HCT116 (cell line): ENCODE results near the gene GPR4. TPM values are rescaled to one million over a fixed set of nuclear protein-coding genes. Genes with fewer than 3 reads are reported as not detected.

ENCODE experiments used
- ATAC-seq: fragments of 200-7000 bp; cut with Tn5 transposase; 2 replicates; pipeline ENCODE4 v1.9.1; 2020; ENCODE audit warnings: mild to moderate bottlenecking, moderate library complexity
- BruUV-seq: library from RNA; stranded (reverse); fragments of 400-500 nt; replicated peaks from 2 replicates; lab custom pipeline; 2021; lab: Mats Ljungman, UMichigan
- CTCF ChIA-PET: fragments of 300-600 bp; sonication (Branson Sonifier 250); formaldehyde crosslinking; loops from one replicate; lab custom pipeline; 2021; ENCODE audit warnings: antibody characterized with exemption; lab: Charles Lee
- POLR2A ChIA-PET: fragments of 300-600, 350-600 bp; sonication (Branson Sonifier 250); formaldehyde crosslinking; loops from one replicate; lab custom pipeline; 2021; ENCODE audit warnings: antibody characterized with exemption; lab: Charles Lee
- RAD21 ChIA-PET, 2 experiments: fragments of 300-600 bp; sonication (Branson Sonifier 250); formaldehyde crosslinking; loops; one replicate each; lab custom pipeline; 2023; ENCODE audit warnings: low total read pairs in 2 of 2; ENCODE audit not compliant: uncharacterized antibody in 2 of 2, unreplicated experiment in 2 of 2, low non-redundant PET in 1 of 2; lab: Charles Lee
- DNase-seq: peaks from one replicate; pipeline ENCODE4 v3.0.0-alpha.2; 2010; ENCODE audit warnings: low read depth, low spot score
- H2AFZ ChIP-seq: fragments of 200-600 bp; shearing (Covaris generic), sonication (generic); 2 replicates; pipeline ENCODE4 v1.6.1; 2017; ENCODE audit warnings: low read depth, mixed run types, mixed read lengths, antibody characterized with exemption, low read length; ENCODE audit not compliant: poor library complexity, severe bottlenecking
- H3K27ac ChIP-seq: 2 replicates; pipeline ENCODE4 v1.5.1; 2012; ENCODE audit warnings: low read depth, low read length
- H3K27me3 ChIP-seq: fragments of 200-600 bp; sonication (generic); 2 replicates; pipeline ENCODE4 v1.6.1; 2016; ENCODE audit warnings: mixed run types, low read length, mixed read lengths; ENCODE audit not compliant: insufficient read depth
- H3K36me3 ChIP-seq, 2 experiments: fragments of 200-500 bp in 1 of 2; fragments of 200-600 bp in 1 of 2; sonication (Bioruptor generic) in 1 of 2; sonication (generic) in 1 of 2; 2 replicates each; pipeline versions ENCODE4 v1.5.1 to v1.6.1; 2014 to 2016; ENCODE audit warnings: low read length in 2 of 2, inconsistent platforms in 1 of 2, mixed read lengths in 1 of 2, mixed run types in 1 of 2; ENCODE audit not compliant: insufficient read depth in 2 of 2, control insufficient read depth in 1 of 2
- H3K4me1 ChIP-seq, 2 experiments: fragments of 200-600 bp in 1 of 2; sonication (generic) in 1 of 2; 2 replicates each; pipeline versions ENCODE4 v1.5.1 to v1.6.1; 2012 to 2017; ENCODE audit warnings: low read length in 2 of 2, inconsistent platforms in 1 of 2, mild to moderate bottlenecking in 1 of 2, mixed read lengths in 1 of 2, mixed run types in 1 of 2, moderate library complexity in 1 of 2; ENCODE audit not compliant: insufficient read depth in 2 of 2, control insufficient read depth in 1 of 2
- H3K4me2 ChIP-seq: fragments of 200-600 bp; sonication (generic); 2 replicates; pipeline ENCODE4 v1.6.1; 2017; ENCODE audit warnings: mixed run types, low read length, mixed read lengths
- H3K4me3 ChIP-seq, 2 experiments: fragments of 200-600 bp in 1 of 2; sonication (generic) in 1 of 2; replicated peaks in 1 of 2; 2 replicates each; pipeline ENCODE4 v1.5.1; 2011 to 2016; ENCODE audit warnings: low read length in 2 of 2, control low read depth in 1 of 2, low read depth in 1 of 2, mild to moderate bottlenecking in 1 of 2, mixed read lengths in 1 of 2, mixed run types in 1 of 2
- H3K79me2 ChIP-seq: fragments of 200-600 bp; sonication (generic); 2 replicates; pipeline ENCODE4 v1.6.1; 2017; ENCODE audit warnings: mild to moderate bottlenecking, mixed run types, low read length, moderate library complexity, mixed read lengths; ENCODE audit not compliant: insufficient read depth
- H3K9ac ChIP-seq: fragments of 200-600 bp; sonication (generic); 2 replicates; pipeline ENCODE4 v1.6.1; 2016; ENCODE audit warnings: low read length, mixed read lengths
- H3K9me2 ChIP-seq: fragments of 200-600 bp; sonication (generic), shearing (Covaris generic); 2 replicates; pipeline ENCODE4 v1.6.1; 2017; ENCODE audit warnings: mixed run types, mild to moderate bottlenecking, moderate library complexity; ENCODE audit not compliant: insufficient read depth
- H3K9me3 ChIP-seq, 2 experiments: fragments of 200-500 bp in 1 of 2; fragments of 200-600 bp in 1 of 2; sonication (Bioruptor generic) in 1 of 2; sonication (generic) in 1 of 2; 2 replicates each; pipeline ENCODE4 v1.6.1; 2014 to 2017; ENCODE audit warnings: low read length in 2 of 2, mixed read lengths in 2 of 2, inconsistent platforms in 1 of 2, low read depth in 1 of 2, mild to moderate bottlenecking in 1 of 2, mixed run types in 1 of 2, moderate library complexity in 1 of 2; ENCODE audit not compliant: control insufficient read depth in 1 of 2, insufficient read depth in 1 of 2
- H4K20me1 ChIP-seq: fragments of 200-600 bp; sonication (generic), shearing (Covaris generic); 2 replicates; pipeline ENCODE4 v1.6.1; 2017; ENCODE audit warnings: mixed run types, mild to moderate bottlenecking, moderate library complexity; ENCODE audit not compliant: insufficient read depth
- CBX3 ChIP-seq: IDR thresholded peaks from 2 replicates; pipeline ENCODE4 v1.6.1; 2012; ENCODE audit warnings: low read depth
- CEBPB ChIP-seq: IDR thresholded peaks from 2 replicates; pipeline ENCODE4 v1.6.1; 2012; ENCODE audit warnings: low read depth
- EZH2phosphoT487 ChIP-seq: fragments of 200-600 bp; IDR thresholded peaks from 2 replicates; pipeline ENCODE4 v1.6.1; 2018; ENCODE audit warnings: antibody characterized with exemption, borderline replicate concordance
- JUND ChIP-seq: IDR thresholded peaks from 2 replicates; pipeline ENCODE4 v1.6.1; 2012
- RAD21 ChIP-seq: IDR thresholded peaks from 2 replicates; pipeline ENCODE4 v1.6.1; 2012; ENCODE audit warnings: low read depth, mild to moderate bottlenecking
- SIN3A ChIP-seq: IDR thresholded peaks from 2 replicates; pipeline ENCODE4 v1.6.1; 2012; ENCODE audit warnings: low read depth
- SRF ChIP-seq: IDR thresholded peaks from 2 replicates; pipeline ENCODE4 v1.6.1; 2012; ENCODE audit warnings: low read depth
- ZFX ChIP-seq: fragments of 450-650 bp; IDR thresholded peaks from 2 replicates; pipeline ENCODE4 v1.6.1; 2017
- intact Hi-C: fragments of 100-400 bp; cut with micrococcal nuclease; formaldehyde crosslinking; loops from 2 replicates; pipeline ENCODE4 v1.10.0; 2022
- total RNA-seq: library from RNA; stranded (reverse); gene quantifications from one replicate; pipeline ENCODE4 v1.2.1, GENCODE V29; 2021; ENCODE audit not compliant: unreplicated experiment
- TF ChIP-seq, protein P1 (sequence below): IDR thresholded peaks from 2 replicates; pipeline ENCODE4 v1.6.1; 2012; ENCODE audit warnings: low read depth
- TF ChIP-seq, protein P2 (sequence below): IDR thresholded peaks from 2 replicates; pipeline ENCODE4 v1.6.1; 2012
- TF ChIP-seq, protein P3 (sequence below): IDR thresholded peaks from 2 replicates; pipeline ENCODE4 v1.6.1; 2012

The GPR4 gene
- total RNA-seq, 1 experiment from 2014 or later, result 0.10 TPM

DNA sequence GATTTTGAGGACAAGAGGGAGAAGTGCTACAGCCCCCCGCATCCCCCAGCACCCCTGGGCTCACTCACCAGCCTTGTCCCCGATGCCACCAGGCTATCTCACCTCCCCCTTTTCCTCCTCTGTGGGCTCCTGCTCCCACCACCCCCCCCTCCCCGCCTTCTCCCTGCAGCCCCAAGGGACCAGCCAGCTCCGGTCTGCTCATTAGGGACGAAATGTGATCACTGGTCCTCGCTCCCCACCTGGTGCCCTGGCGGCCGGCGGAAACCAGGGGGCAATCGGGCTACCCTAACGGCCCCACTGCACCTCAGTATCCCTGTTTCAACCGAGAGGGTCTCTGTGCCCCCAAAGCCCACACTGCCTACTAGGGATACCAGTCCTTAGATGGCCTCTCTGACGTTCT is 2.7 kb downstream of the GPR4 start:
- H3K9me3 ChIP-seq, result no peaks in the 10 kb centered on the region
- no peak overlapping the region for H2AFZ ChIP-seq
- H3K9me2 ChIP-seq, result no peaks in the 10 kb centered on the region
- CTCF ChIA-PET, result no interaction called here
- H3K36me3 ChIP-seq, result no peaks in the 10 kb centered on the region
- ATAC-seq (no peak), DNase-seq (no peak)
- POLR2A ChIA-PET, result no interaction called here
- H3K4me1 ChIP-seq, result peaks cover 0 to 3% of the 10 kb centered on the region in 2 experiments; a peak in 1 of 4 replicates
- H3K4me2 ChIP-seq, result no peak overlapping the region
- RAD21 ChIA-PET, result no interaction called here
- TF ChIP-seq RAD21 (no peak), SRF (no peak), CBX3 (no peak), EZH2phosphoT487 (no peak), CEBPB (no peak), SIN3A (no peak), ZFX (no peak), JUND (no peak)
- TF ChIP-seq, protein P1, sequence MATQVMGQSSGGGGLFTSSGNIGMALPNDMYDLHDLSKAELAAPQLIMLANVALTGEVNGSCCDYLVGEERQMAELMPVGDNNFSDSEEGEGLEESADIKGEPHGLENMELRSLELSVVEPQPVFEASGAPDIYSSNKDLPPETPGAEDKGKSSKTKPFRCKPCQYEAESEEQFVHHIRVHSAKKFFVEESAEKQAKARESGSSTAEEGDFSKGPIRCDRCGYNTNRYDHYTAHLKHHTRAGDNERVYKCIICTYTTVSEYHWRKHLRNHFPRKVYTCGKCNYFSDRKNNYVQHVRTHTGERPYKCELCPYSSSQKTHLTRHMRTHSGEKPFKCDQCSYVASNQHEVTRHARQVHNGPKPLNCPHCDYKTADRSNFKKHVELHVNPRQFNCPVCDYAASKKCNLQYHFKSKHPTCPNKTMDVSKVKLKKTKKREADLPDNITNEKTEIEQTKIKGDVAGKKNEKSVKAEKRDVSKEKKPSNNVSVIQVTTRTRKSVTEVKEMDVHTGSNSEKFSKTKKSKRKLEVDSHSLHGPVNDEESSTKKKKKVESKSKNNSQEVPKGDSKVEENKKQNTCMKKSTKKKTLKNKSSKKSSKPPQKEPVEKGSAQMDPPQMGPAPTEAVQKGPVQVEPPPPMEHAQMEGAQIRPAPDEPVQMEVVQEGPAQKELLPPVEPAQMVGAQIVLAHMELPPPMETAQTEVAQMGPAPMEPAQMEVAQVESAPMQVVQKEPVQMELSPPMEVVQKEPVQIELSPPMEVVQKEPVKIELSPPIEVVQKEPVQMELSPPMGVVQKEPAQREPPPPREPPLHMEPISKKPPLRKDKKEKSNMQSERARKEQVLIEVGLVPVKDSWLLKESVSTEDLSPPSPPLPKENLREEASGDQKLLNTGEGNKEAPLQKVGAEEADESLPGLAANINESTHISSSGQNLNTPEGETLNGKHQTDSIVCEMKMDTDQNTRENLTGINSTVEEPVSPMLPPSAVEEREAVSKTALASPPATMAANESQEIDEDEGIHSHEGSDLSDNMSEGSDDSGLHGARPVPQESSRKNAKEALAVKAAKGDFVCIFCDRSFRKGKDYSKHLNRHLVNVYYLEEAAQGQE, result no peak
- TF ChIP-seq, protein P2, sequence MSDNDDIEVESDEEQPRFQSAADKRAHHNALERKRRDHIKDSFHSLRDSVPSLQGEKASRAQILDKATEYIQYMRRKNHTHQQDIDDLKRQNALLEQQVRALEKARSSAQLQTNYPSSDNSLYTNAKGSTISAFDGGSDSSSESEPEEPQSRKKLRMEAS, result no peak
- TF ChIP-seq, protein P3, sequence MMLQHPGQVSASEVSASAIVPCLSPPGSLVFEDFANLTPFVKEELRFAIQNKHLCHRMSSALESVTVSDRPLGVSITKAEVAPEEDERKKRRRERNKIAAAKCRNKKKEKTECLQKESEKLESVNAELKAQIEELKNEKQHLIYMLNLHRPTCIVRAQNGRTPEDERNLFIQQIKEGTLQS, result no peak
- intact Hi-C loops, result no loop called here
- no peak overlapping the region for H3K9ac ChIP-seq
- H3K4me3 ChIP-seq, result no peak overlapping the region
- H3K27me3 ChIP-seq, result peaks cover 18% of the 10 kb centered on the region; the same call in 1 of the 2 replicates
- H3K79me2 ChIP-seq, result no peaks in the 10 kb centered on the region
- no peaks in the 10 kb centered on the region for H4K20me1 ChIP-seq
- H3K27ac ChIP-seq, result no peak overlapping the region
- BruUV-seq, result no TSS peak
